Stimulated activated CD4-positive, alpha-beta T cell treated with anti-CD3 and anti-CD28 coated beads, Interleukin-15, amount 100 ng/mL, for 24 hours (primary cell): ENCODE measurements around the gene LYPD4.
A peak's percentile ranks its signal among the peaks of the same experiment; 100 is the strongest.
"Not testable (repeated sequence)": the region's sequence is repeated elsewhere in the genome, so short reads cannot be mapped to it uniquely, and the experiment has no call there.

Source experiments
- DNase-seq: peaks from one replicate; pipeline ENCODE4 v3.0.0-alpha.2; 2020

Gene LYPD4

GRCh38 chr19:41844601-41845000, at the start of gene LYPD4:
Gene LYPD4, minus strand, starts transcription at chr19:41844683. Its CDS starts 5,398 bp downstream, at chr19:41839285.
- DNase-seq: peak; percentile 10

GRCh38 chr19:41893899-41894298, 49.4 kb upstream of the LYPD4 start:
- no peak for DNase-seq

- no peak for DNase-seq
Measured at GRCh38 chr19:41892173-41892902, 47.9 kb upstream of the LYPD4 start.

GRCh38 chr19:41890936-41891335, 46.5 kb upstream of the LYPD4 start:
- DNase-seq: no peak

GRCh38 chr19:41889896-41890295, 45.4 kb upstream of the LYPD4 start:
- DNase-seq: no peak

- DNase-seq: no peak
Measured at GRCh38 chr19:41888926-41889325, 44.4 kb upstream of the LYPD4 start.

- peak; percentile 92 for DNase-seq
Measured at GRCh38 chr19:41887711-41888382, 43.4 kb upstream of the LYPD4 start.

- peak; percentile 72 for DNase-seq
Measured at GRCh38 chr19:41886761-41887710, 42.6 kb upstream of the LYPD4 start.

GRCh38 chr19:41883821-41884733, 39.6 kb upstream of the LYPD4 start:
- DNase-seq: peak; percentile 94

GRCh38 chr19:41883463-41883820, 39.0 kb upstream of the LYPD4 start:
- no peak for DNase-seq

GRCh38 chr19:41882568-41883462, 38.3 kb upstream of the LYPD4 start, which contains the start of gene ARHGEF1:
Gene ARHGEF1, plus strand, starts transcription at chr19:41883184. Its CDS starts 4,899 bp downstream, at chr19:41888083.
- DNase-seq: peak; percentile 77

- no peak for DNase-seq
Measured at GRCh38 chr19:41880329-41880708, 35.8 kb upstream of the LYPD4 start.

GRCh38 chr19:41879670-41880328, 35.3 kb upstream of the LYPD4 start:
- peak; percentile 1 for DNase-seq

- no peak for DNase-seq
Measured at GRCh38 chr19:41879080-41879479, 34.6 kb upstream of the LYPD4 start.

- peak; percentile 10 for DNase-seq
Measured at GRCh38 chr19:41877916-41878905, 33.7 kb upstream of the LYPD4 start.

GRCh38 chr19:41876847-41877832, 32.7 kb upstream of the LYPD4 start, which contains the start of gene CD79A:
Gene CD79A, plus strand, starts transcription at chr19:41877279. Its CDS starts 26 bp downstream, at chr19:41877305.
- peak; percentile 33 for DNase-seq

GRCh38 chr19:41875973-41876372, 31.5 kb upstream of the LYPD4 start:
- DNase-seq: not testable (repeated sequence)
